Measurements from ENCODE around the gene EPS8L2.
A peak's percentile ranks its signal among the peaks of the same experiment; 100 is the strongest.
"Not testable (repeated sequence)": the region's sequence is repeated elsewhere in the genome, so short reads cannot be mapped to it uniquely, and the experiment has no call there.

Gene EPS8L2

DNA sequence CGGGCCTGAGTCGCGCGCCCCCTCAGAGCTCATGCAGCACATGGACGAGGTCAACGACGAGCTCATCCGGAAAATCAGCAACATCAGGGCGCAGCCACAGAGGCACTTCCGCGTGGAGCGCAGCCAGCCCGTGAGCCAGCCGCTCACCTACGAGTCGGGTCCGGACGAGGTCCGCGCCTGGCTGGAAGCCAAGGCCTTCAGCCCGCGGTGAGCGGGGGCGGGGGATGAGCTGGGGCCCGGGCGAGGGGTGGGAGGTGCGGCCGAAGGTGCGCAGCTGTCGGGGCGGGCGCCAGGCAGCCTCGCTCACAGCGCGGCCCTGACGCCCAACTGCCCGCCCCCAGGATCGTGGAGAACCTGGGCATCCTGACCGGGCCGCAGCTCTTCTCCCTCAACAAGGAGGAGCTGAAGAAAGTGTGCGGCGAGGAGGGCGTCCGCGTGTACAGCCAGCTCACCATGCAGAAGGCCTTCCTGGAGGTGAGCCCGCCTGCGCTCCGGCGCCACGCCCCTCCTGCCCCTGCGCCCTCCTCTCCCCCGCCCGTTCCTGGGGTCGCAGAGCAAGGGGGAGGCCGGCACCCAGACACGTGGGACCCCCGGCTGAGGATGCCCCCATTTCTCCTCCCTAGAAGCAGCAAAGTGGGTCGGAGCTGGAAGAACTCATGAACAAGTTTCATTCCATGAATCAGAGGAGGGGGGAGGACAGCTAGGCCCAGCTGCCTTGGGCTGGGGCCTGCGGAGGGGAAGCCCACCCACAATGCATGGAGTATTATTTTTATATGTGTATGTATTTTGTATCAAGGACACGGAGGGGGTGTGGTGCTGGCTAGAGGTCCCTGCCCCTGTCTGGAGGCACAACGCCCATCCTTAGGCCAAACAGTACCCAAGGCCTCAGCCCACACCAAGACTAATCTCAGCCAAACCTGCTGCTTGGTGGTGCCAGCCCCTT lies 20.5 kb downstream of the EPS8L2 start:
- peak; percentile 51 for DNase-seq

GRCh38 chr11:727281-727701 lies 21.3 kb downstream of the EPS8L2 start:
- no peak for DNase-seq

DNA sequence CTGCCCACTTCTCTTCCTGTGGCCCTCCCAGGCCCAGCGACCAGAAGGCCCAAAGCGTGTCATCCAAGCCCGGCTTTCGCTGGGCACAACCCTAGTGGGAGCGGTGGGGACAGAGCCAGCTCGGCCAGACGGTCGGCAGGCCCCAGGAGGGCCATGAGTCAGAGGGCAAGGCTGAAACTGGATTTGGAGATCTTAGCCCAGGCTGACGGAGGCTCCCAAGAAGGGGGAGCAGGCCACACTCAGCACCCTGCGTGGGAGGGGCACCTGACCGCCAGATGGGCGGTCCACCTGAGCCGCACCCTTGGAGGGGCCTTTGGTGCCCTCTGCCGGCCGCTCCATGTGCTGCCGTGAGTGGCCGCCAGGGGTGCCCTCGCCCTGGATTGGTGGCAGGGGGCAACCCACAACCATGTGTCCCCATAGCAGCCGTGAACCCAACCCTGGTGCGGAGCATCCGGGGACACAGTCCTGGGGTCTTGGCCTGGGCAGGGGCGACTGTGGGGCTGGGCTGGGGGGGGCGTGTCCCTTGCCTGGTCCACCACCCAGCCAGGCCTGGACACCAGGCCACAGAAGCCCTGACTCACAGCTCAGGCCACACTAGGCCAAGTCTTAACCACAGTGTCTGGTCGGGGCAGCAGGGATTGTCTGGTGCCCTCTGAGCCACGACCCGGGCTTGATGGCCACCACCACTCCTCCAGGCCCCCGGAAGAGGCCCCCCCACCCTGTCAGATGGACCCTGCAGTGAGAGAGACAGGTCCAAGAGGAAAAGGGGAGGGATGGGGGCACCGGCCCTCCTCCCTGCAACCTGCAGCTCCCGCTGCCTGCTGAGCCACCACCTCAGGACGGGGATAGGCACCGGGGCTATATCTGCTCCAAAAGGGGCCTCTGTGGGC lies 22.1 kb downstream of the EPS8L2 start:
- DNase-seq = peak; percentile 82

GRCh38 chr11:728901-729491 lies 23.0 kb downstream of the EPS8L2 start:
- no peak for DNase-seq

DNA sequence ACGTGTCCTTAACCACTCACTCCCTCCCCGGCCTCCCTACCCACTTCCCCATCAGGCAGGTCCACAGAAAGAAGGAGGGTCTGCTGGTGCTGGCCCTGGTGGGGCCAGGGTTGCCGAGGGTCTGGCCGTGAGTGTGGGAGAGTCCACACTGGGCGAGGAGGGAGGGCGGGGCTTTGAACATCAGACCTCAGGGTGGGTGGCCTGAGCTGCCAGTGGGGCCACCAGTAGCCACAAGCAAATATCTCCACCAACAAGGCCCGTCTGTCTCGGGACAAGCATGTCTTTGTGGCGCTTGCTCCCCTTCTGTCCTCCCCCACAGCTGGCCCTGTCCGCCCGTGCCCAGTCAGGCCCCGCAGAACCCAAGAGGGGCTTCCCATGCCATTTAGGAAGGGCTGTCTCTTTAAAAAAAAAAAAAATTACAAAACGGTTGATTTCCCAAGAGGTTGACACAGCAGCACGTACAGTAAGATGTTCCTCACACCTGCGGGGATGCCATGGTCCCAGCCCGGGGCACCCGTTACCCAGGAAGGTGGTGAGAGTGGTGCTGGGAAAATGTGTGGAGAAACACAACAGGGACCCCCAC lies 23.6 kb downstream of the EPS8L2 start:
- no peak for DNase-seq

GRCh38 chr11:733072-733471 lies 27.0 kb downstream of the EPS8L2 start:
- DNase-seq = no peak

DNA sequence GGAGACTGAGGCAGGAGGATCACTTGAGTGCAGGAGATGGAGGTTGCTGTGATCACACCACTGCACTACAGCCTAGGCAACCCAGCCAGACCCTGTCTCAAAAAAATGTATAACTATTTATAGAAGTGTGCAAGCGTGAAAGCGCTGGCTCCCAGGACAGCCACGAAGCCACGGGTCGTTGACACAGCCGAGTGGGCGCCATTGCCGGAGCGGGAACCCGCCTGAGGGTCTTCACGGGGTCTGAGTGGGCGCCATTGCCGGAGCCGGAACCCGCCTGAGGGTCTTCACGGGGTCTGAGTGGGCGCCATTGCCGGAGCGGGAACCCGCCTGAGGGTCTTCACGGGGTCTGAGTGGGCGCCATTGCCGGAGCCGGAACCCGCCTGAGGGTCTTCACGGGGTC lies 28.5 kb downstream of the EPS8L2 start:
- DNase-seq = not testable (repeated sequence)

- no peak for DNase-seq
Measured at GRCh38 chr11:737366-737765, 31.3 kb downstream of the EPS8L2 start.

GRCh38 chr11:737899-738298 lies 31.9 kb downstream of the EPS8L2 start:
- not testable (repeated sequence) for DNase-seq

DNA sequence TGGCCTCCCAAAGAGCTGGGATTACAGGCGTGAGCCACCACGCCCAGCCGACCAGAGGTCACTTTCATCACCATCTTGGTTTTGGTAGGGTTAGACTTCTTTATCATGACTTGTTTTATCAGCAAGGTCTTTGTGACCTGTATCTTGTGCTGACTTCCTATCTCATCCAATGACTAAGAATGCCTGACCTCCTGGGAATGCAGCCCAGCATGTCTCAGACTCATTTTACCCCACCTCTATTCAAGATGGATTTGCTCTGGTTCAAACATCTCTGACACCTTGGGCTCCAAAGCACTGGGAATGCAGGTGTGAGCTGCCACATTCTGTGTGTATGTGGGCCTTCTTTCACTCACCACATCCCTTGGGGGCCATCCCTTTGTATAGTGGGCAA lies 36.1 kb downstream of the EPS8L2 start:
- DNase-seq = no peak

DNA sequence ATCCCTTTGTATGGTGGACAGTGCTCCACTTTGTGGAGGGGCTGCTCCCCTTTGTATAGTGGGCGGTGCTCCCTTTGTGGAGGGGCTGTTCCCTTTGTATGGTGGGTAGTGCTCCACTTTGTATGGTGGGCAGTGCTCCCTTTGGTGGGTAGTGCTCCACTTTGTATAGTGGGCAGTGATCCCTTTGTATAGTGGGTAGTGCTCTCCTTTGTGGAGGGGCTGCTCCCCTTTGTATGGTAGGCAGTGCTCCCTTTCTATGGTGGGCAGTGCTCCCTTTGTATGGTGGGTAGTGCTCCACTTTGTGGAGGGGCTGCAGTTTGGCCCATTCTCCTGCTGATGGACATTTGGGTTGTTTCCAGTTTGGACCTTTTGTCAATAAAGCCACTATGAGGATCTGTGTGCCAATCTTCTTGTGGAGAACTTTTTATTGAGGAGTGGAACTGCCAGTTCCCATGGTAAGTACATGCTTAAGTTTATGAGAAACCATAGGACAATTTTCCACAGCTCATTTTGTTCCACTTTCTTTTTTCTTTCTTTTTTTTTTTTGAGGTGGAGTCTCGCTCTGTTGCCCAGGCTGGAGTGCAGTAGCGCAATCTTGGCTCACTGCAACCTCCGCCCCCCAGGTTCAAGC lies 36.7 kb downstream of the EPS8L2 start:
- DNase-seq = no peak

DNA sequence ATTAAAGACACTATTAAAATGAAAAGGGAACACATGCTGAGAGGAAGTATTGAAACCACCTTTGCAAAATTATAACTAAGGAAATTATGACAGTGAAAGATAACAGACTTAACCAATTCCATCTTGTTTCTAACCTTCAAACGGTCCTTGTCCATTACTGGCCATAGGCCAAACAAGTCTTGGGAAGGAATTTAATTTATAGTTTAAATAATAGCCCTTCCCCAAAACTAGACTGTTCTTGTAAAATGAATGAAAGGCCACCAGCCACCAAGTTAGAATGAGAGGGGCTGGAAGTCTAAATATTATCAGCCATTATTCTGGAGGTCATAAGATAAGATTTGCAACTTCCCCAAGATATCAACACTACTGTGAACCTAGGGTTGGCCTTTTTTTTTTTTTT lies 39.4 kb downstream of the EPS8L2 start:
- no peak for DNase-seq

GRCh38 chr11:746289-747157 lies 40.5 kb downstream of the EPS8L2 start:
- no peak for DNase-seq

DNA sequence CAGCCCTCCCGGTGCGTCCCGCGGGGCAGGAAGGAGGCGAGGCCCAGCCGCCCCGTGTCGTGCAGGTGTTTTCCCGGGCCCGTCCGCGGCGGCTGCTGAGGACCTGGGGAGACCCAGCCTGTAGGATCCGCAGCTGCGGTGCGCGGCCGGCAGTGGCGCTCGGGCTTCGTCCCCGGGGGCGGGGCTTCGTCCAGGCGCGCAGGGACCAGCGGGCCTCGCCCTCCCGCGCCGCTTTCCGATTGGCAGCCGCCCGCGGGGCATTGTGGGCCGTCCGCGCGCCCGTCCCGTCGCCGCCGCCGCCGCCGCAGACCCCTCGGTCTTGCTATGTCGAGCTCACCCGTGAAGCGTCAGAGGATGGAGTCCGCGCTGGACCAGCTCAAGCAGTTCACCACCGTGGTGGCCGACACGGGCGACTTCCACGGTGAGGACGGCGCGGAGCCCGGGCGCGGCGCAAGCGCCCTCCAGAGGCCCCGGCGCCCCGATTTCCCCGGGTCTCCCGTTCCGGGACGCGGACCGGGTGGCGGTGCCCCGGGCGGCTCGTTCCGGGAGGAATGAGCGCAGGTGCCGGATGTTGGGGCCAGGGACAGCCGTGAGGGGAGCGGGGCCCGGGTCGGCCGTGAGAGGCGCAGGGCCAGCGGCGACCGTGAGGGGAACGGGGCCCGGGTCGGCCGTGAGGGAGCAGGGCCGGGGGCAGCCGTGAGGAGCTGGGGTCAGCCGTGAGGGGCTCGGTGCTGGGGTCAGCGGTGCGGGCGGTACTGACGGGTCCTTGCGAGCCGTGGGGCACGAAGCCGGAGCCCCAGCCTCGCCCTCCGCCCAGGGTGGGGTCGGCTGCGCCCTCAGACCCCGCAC lies 41.4 kb downstream of the EPS8L2 start, which contains the start of gene TALDO1:
TSS of gene TALDO1 (plus strand) at position 307 of the 849 bp plus-strand sequence. CDS start at position 325, 18 bp downstream.
- DNase-seq = peak; percentile 81

DNA sequence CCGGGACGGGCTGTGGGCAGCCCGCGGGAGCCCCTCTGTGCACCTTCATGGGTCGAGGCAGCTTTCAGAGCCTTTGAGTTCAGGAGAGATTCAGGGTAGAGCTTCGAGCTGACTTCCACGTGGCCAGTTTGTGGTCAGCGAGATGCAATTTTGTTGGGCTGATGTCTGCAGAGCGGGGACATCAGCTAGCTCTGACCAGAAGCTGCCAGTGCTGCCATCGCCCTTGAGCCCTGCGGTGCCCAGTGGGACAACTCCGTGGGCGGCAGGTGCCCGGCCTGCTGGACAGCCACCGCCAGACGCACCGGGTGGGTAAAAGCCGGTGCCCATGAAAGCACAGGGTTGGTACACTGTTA lies 42.0 kb downstream of the EPS8L2 start:
- DNase-seq = no peak

DNA sequence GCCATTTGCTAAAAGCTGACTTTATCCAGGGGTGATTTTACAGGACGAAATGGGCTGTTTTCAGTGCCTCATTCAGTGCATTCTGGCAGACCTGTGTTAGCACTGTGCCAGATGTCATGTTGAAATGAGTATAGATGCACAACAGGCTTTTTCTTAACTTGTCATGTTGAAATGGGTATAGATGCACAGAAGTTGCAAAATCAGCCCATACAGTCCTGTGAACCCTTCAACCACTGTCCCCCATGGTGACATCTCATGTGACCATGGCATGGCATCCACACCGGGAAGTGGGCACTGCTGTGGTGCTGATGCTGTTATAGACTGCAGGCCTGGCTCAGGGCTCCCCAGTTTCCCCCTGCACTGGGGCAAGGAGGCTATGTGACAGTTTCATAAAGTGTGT lies 43.7 kb downstream of the EPS8L2 start:
- no peak for DNase-seq

DNA sequence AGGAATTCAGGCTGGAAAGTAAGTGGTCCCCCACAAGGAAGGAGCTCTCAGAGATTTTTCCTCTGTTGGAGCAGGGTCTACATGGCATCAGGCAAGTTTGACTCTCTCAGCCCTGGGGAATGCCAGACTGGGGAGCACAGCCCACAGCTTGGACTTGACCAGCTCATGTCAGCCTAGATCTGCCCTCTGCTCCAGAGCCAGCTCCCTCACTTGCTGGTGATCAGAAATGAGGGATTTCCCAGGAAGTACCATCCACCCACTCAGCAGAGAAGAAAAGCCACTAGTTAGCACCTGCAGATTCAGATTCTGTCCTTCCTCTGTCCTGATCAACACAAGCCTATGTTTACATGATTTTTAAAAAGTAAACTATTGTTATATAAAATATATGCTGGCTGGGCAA lies 54.2 kb downstream of the EPS8L2 start:
- no peak for DNase-seq

GRCh38 chr11:761526-762108 lies 55.6 kb downstream of the EPS8L2 start:
- no peak for DNase-seq

- no peak for DNase-seq
Measured at GRCh38 chr11:762421-763072, 56.5 kb downstream of the EPS8L2 start.
